HUES6 (cell line): Measurements from ENCODE around the gene OPHN1.

Experiments
- H3K27ac ChIP-seq: 2 replicates; pipeline ENCODE4 v1.7.0; 2013; ENCODE audit warnings: low read depth, mild to moderate bottlenecking, low read length, inconsistent platforms
- H3K27me3 ChIP-seq: 2 replicates; pipeline ENCODE4 v1.6.1; 2013; ENCODE audit warnings: low read length; ENCODE audit not compliant: control insufficient read depth, insufficient read depth
- H3K36me3 ChIP-seq: 2 replicates; pipeline ENCODE4 v1.6.1; 2013; ENCODE audit warnings: low read length; ENCODE audit not compliant: control insufficient read depth, insufficient read depth
- H3K4me1 ChIP-seq: 2 replicates; pipeline ENCODE4 v1.6.1; 2013; ENCODE audit warnings: low read length; ENCODE audit not compliant: control insufficient read depth, insufficient read depth
- H3K4me3 ChIP-seq: 2 replicates; pipeline ENCODE4 v1.5.1; 2013; ENCODE audit warnings: low read depth, low read length
- H3K9ac ChIP-seq: one replicate; pipeline ENCODE4 v1.6.1; 2013; ENCODE audit warnings: mild to moderate bottlenecking, low read length
- H3K9me3 ChIP-seq: 2 replicates; pipeline ENCODE4 v1.6.1; 2013; ENCODE audit warnings: low read depth, low read length; ENCODE audit not compliant: control insufficient read depth, insufficient read depth

Gene OPHN1

DNA sequence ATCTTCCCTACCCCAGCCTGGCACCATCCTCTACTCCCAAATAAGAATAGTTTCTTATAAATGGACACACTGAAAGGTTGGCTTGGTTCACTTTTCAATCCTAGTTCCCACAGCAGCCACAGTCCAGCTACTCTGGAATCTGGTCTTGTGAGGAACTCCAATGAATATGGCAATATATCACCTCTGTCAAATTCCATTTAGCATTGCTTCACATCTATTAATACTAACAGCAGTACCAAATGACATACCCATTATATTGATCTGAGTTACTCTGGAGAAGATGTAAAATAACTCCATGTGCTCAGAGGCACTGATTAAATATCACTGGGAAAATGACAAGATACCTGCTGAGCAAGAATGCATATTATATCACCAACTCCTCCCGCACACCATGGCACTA, 8.6 kb downstream of the OPHN1 start:
- no peak overlapping the region for H3K4me3 ChIP-seq
- no peak overlapping the region for H3K27ac ChIP-seq
- no peak overlapping the region for H3K9ac ChIP-seq
- H3K9me3 ChIP-seq: no peaks in the 10 kb centered on the region; the same call in 1 of the 2 replicates
- H3K27me3 ChIP-seq: no peaks in the 10 kb centered on the region
- no peaks in the 10 kb centered on the region for H3K4me1 ChIP-seq
- H3K36me3 ChIP-seq: no peaks in the 10 kb centered on the region

DNA sequence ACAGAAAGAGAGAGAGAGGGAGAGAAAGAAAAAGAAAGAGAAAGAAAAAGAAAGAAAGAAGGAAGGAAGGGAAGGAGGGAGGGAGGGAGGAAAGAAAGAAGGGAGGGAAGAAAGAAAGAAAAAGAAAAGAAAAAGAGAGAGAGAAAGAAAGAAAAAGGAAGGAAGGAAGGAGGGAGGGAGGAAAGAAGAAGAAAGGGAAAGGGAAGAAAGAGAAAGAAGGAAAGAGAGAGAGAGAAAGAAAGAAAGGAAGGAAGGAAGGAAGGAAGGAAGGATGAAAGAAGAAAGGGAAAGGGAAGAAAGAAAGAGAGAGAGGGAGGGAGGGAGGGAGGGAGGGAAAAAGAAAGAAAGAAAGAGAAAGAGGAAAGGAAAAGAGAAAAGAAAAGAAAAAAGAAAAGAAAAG, 10.8 kb downstream of the OPHN1 start:
- peaks cover 2% of the 10 kb centered on the region; the same call in 1 of the 2 replicates for H3K9me3 ChIP-seq
- no peak overlapping the region for H3K9ac ChIP-seq
- no peak overlapping the region for H3K27ac ChIP-seq
- H3K36me3 ChIP-seq: no peaks in the 10 kb centered on the region
- no peak overlapping the region for H3K4me3 ChIP-seq
- no peaks in the 10 kb centered on the region for H3K27me3 ChIP-seq
- no peaks in the 10 kb centered on the region for H3K4me1 ChIP-seq

DNA sequence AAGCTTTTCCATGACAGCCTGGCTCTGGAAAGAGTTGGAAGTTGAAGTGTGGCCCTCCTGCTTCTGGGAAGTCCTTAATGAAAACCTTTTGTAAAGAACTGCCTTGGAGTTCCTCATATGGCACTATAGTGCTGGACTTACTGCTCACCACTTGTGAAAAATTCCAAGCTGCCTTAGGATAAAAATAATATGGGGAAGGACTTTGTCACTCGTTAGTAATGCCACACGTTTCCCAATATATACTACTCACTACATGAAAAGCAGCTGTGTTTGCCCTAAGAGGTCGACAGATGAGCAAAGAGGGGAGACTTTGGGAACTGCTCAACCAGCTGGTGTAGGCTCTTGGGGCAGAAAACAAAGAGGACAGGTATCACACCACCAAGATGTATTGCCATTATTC, 11.7 kb downstream of the OPHN1 start:
- H3K27ac ChIP-seq: no peak overlapping the region
- H3K4me1 ChIP-seq: no peaks in the 10 kb centered on the region
- H3K9me3 ChIP-seq: peaks cover 2% of the 10 kb centered on the region; the same call in 1 of the 2 replicates
- H3K9ac ChIP-seq: no peak overlapping the region
- no peaks in the 10 kb centered on the region for H3K27me3 ChIP-seq
- H3K4me3 ChIP-seq: no peak overlapping the region
- H3K36me3 ChIP-seq: no peaks in the 10 kb centered on the region

DNA sequence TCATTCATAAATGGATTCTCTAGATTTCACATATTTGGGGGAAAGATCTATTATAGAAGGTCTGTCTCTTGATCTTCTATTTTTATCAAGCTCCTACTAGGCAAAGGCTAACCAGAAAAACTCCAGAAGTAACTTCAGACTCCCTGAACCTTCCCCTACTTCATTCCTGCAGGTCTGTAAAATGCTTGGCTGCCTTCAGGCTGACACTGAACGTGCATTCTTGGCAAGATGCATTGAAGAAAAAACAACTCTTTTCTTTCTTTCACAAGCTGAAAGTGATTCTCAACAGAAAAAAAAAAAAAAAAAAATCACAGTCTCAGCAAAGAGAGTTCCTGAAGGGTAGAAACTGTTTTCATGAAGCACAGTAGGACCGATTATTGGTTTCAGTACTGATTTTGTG, 12.7 kb downstream of the OPHN1 start:
- no peak overlapping the region for H3K27ac ChIP-seq
- H3K4me1 ChIP-seq: no peaks in the 10 kb centered on the region
- no peaks in the 10 kb centered on the region for H3K36me3 ChIP-seq
- no peaks in the 10 kb centered on the region for H3K27me3 ChIP-seq
- peaks cover 2% of the 10 kb centered on the region; the same call in 1 of the 2 replicates for H3K9me3 ChIP-seq
- H3K4me3 ChIP-seq: no peak overlapping the region
- no peak overlapping the region for H3K9ac ChIP-seq

DNA sequence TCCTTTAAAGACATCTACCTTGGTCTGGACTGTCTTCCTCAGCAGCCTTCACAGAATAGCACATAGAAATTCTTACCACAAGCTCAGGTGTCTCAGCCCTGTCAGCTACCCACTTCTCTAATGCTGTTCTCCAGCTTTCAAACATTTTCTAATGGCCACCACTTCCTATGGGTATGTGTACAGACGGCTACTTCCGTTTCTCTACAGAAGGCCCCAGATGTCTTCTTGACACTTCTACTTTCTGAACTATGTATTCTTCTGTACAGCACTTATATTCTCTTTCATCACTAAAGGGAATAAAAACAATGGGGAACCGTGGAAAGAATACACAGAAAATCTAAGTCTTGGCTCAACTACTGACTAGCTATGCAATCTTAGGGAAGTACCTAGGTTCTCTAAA, 13.3 kb downstream of the OPHN1 start:
- Histone ChIP-seq H3K4me3 (no peak overlapping the region), H3K9ac (no peak overlapping the region), H3K27me3 (no peaks in the 10 kb centered on the region), H3K9me3 (peaks cover 2% of the 10 kb centered on the region; the same call in 1 of the 2 replicates), H3K36me3 (no peaks in the 10 kb centered on the region), H3K27ac (no peak overlapping the region), H3K4me1 (no peaks in the 10 kb centered on the region)

DNA sequence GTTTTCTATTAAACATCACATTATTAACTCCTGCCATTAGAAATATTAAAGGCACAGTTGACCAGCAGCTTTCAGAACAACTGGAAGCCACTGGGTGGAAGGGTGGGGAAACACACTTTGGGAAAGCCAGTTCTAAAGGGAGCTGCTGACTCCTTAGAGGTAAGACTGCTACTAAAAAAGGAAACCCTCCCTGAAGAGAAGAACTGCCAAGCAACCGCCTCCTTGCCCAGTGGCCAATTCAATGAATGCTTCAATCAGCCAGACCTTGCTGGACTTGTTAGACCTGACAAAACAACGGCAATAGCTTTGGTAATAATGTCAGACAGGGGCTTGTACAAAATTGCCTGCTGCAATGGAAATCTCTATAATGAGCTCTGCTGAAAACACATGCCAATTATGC, 15.6 kb downstream of the OPHN1 start:
- H3K9ac ChIP-seq: no peak overlapping the region
- H3K9me3 ChIP-seq: peaks cover 2% of the 10 kb centered on the region; the same call in 1 of the 2 replicates
- no peaks in the 10 kb centered on the region for H3K36me3 ChIP-seq
- H3K4me3 ChIP-seq: no peak overlapping the region
- H3K4me1 ChIP-seq: no peaks in the 10 kb centered on the region
- no peak overlapping the region for H3K27ac ChIP-seq
- H3K27me3 ChIP-seq: no peaks in the 10 kb centered on the region

DNA sequence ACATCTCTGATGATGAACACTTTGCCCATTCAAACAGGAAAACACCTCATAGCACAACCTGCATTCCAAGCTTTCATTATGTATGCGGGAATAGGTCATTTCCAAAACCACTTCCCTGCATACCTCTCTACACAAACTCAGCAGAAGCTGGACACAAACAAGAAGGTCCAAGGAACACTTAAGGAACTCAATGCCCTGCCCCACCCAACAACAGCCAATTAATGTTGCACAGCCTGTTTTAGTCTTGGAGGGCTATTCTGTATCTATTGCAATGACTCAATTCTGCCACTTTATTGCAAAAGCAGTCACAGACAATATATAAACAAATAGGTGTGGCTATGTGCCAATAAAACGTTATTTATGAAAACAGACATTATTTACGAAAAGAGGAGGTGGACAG, 16.7 kb downstream of the OPHN1 start:
- H3K4me3 ChIP-seq: no peak overlapping the region
- no peak overlapping the region for H3K9ac ChIP-seq
- no peak overlapping the region for H3K27ac ChIP-seq
- H3K27me3 ChIP-seq: no peaks in the 10 kb centered on the region
- H3K36me3 ChIP-seq: no peaks in the 10 kb centered on the region
- H3K9me3 ChIP-seq: peaks cover 2% of the 10 kb centered on the region; the same call in 1 of the 2 replicates
- no peaks in the 10 kb centered on the region for H3K4me1 ChIP-seq

DNA sequence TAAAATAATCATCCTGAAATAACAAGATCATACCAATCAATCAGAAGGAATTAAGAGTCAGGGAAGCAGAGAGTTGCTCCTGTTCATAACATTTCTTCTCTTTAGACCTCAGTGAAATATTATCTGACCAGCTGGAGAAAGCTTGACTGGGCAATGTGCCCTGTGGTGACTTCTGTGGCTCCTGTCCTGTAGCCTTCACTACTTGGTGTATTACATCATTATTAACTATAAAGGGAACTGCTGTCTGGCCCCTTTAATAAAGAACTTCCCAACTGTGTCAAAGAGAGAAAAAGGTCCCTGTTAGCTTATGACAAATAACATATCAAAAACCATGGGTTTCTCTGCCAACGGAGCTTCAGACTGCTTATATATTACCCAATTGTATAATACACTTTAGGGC, 18.0 kb downstream of the OPHN1 start:
- no peak overlapping the region for H3K27ac ChIP-seq
- H3K4me1 ChIP-seq: no peaks in the 10 kb centered on the region
- no peaks in the 10 kb centered on the region for H3K36me3 ChIP-seq
- H3K9me3 ChIP-seq: peaks cover 2% of the 10 kb centered on the region; the same call in 1 of the 2 replicates
- H3K27me3 ChIP-seq: no peaks in the 10 kb centered on the region
- no peak overlapping the region for H3K4me3 ChIP-seq
- no peak overlapping the region for H3K9ac ChIP-seq

DNA sequence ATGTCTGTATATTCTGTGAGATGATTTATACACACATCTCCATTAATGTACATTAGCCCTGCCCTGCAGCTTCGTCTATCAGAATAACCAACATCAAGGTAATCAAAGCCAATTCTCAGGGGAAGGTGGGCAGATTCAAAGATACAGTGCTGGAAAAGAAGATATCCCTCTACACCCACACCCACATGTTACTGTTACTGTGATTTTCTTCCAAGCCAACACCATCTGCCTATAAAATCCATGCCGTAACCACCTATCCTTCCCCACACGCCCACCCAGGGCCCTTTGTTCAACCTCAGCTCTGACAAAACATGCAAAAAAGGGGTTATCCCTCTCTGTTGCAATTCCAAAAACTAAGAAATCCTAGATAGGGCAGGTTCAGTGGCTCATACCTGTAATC, 20.0 kb downstream of the OPHN1 start:
- Histone ChIP-seq H3K4me1 (no peaks in the 10 kb centered on the region), H3K36me3 (no peaks in the 10 kb centered on the region), H3K4me3 (no peak overlapping the region), H3K27ac (no peak overlapping the region), H3K9ac (no peak overlapping the region), H3K9me3 (peaks cover 2% of the 10 kb centered on the region; the same call in 1 of the 2 replicates), H3K27me3 (no peaks in the 10 kb centered on the region)

DNA sequence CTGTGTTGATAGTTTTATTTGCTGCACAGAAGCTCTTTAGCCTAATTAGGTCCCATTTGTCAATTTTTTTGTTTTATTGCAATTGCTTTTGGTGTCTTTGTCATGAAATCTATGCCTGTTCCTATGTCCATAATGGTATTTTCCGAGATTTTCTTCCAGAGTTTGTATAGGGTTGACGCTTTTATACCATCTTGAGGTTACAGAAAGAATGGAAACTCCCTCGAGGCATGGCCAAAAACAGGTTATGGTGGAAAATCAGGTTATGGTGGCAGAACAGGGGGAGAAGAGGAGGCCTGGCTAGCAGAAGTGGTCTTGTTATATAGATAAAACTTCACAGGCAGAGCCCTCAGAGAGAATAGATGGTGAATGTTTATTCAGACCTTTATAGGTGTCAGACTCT, 21.6 kb downstream of the OPHN1 start:
- H3K9ac ChIP-seq: no peak overlapping the region
- no peaks in the 10 kb centered on the region; the same call in 1 of the 2 replicates for H3K9me3 ChIP-seq
- H3K27ac ChIP-seq: no peak overlapping the region
- H3K36me3 ChIP-seq: no peaks in the 10 kb centered on the region
- H3K4me3 ChIP-seq: no peak overlapping the region
- no peaks in the 10 kb centered on the region for H3K4me1 ChIP-seq
- no peaks in the 10 kb centered on the region for H3K27me3 ChIP-seq

DNA sequence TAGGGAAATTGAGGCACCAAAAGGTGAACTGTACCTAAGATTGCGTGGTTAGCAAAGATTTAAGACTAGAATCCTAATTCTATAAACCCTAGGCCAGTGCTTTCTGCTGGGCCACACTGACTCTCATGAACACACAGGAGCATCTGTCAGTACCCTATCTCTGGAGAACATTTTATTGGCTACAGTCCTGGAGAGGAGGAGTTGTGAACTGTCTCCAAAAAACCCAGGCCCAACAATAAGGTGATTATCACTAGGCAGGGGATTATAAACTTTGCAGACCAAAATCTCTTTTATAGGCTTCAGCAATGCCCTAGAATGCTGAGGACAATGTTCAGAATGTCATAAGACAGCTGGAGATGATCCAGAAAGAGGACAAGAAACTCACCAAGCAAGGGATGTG, 24.1 kb downstream of the OPHN1 start:
- no peak overlapping the region for H3K9ac ChIP-seq
- no peaks in the 10 kb centered on the region for H3K4me1 ChIP-seq
- H3K36me3 ChIP-seq: no peaks in the 10 kb centered on the region
- no peaks in the 10 kb centered on the region for H3K27me3 ChIP-seq
- no peaks in the 10 kb centered on the region; the same call in 1 of the 2 replicates for H3K9me3 ChIP-seq
- H3K4me3 ChIP-seq: no peak overlapping the region
- H3K27ac ChIP-seq: no peak overlapping the region

DNA sequence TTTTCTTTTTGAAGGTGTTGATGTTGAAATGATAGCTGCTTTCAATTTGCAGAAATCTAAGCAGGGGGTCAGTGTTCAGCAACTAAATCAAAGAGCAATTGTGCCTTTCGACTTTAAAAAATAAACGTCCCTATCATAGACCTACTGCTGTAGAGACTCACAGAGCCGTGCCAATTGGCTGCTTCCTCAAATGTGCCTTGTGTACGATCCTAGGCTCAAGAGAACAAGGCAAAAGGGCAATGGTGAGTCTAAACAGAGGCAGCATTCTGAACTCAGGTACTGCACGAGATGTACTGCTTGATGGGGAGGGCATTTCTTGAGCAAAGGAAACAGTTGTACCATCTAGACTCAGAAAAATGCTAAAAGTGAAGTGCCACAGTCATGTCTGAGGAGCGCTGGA, 29.8 kb downstream of the OPHN1 start:
- Histone ChIP-seq H3K27me3 (no peaks in the 10 kb centered on the region), H3K36me3 (no peaks in the 10 kb centered on the region), H3K4me3 (no peak overlapping the region), H3K4me1 (no peaks in the 10 kb centered on the region), H3K27ac (no peak overlapping the region), H3K9me3 (peaks cover 8% of the 10 kb centered on the region; the same call in 1 of the 2 replicates), H3K9ac (no peak overlapping the region)
